ENCODE results near the gene RCL1.

RCL1 gene

GRCh38 chr9:4890242-4890641 is 97.5 kb downstream of the RCL1 start:
- TF ChIP-seq EZH2 (IDR thresholded peaks at IDR 0.05; ENCODE audit: borderline replicate concordance, low read depth, low read length, severe bottlenecking) (no peak), CTCF (IDR thresholded peaks at IDR 0.05; ENCODE audit: borderline replicate concordance, extremely low read depth, low read length, poor library complexity, severe bottlenecking) (no peak)
- no peak for DNase-seq

GRCh38 chr9:4890929-4891328 is 98.2 kb downstream of the RCL1 start:
- no peaks in the 10 kb centered on the region for H3K27me3 ChIP-seq (ENCODE audit: insufficient read depth, low read length, poor library complexity)
- H4K20me1 ChIP-seq (ENCODE audit: insufficient read depth, low read length) = no peaks in the 10 kb centered on the region
- no peak for TF ChIP-seq EZH2 (IDR thresholded peaks at IDR 0.05; ENCODE audit: borderline replicate concordance, low read depth, low read length, severe bottlenecking)
- TF ChIP-seq CTCF (IDR thresholded peaks at IDR 0.05; ENCODE audit: borderline replicate concordance, extremely low read depth, low read length, poor library complexity, severe bottlenecking) = no peak
- no peaks in the 10 kb centered on the region for H3K9me3 ChIP-seq (ENCODE audit: insufficient read depth, low read length, severe bottlenecking)
- no peaks in the 10 kb centered on the region for H3K4me1 ChIP-seq (ENCODE audit: insufficient read depth, low read length)
- no peaks in the 10 kb centered on the region for H3K79me2 ChIP-seq (ENCODE audit: insufficient read depth, low read length)
- no peak overlapping the region for H3K4me2 ChIP-seq (ENCODE audit: insufficient read depth, low read length)
- no peak overlapping the region for H3K9ac ChIP-seq (ENCODE audit: low read depth, low read length)
- ATAC-seq (ENCODE audit: insufficient read depth, low read depth) (no peak), DNase-seq (no peak)
- no peaks in the 10 kb centered on the region for H3K36me3 ChIP-seq (ENCODE audit: insufficient read depth, low read length)
- no peak overlapping the region for H2AFZ ChIP-seq (ENCODE audit: low read depth, low read length)
- H3K27ac ChIP-seq (ENCODE audit: low read length) = no peak overlapping the region
- no peak overlapping the region for H3K4me3 ChIP-seq (ENCODE audit: low read depth in 1 of 2, low read length in 2 of 2)

More at GRCh38 chr9:4890242-4890641, 97.5 kb downstream of the RCL1 start:
- H3K36me3 ChIP-seq (ENCODE audit: insufficient read depth, low read length) = no peaks in the 10 kb centered on the region
- H3K4me2 ChIP-seq (ENCODE audit: insufficient read depth, low read length) = no peak overlapping the region
- no peaks in the 10 kb centered on the region for H4K20me1 ChIP-seq (ENCODE audit: insufficient read depth, low read length)
- H3K9ac ChIP-seq (ENCODE audit: low read depth, low read length) = no peak overlapping the region
- H3K27me3 ChIP-seq (ENCODE audit: insufficient read depth, low read length, poor library complexity) = no peaks in the 10 kb centered on the region
- H3K4me1 ChIP-seq (ENCODE audit: insufficient read depth, low read length) = no peaks in the 10 kb centered on the region
- H2AFZ ChIP-seq (ENCODE audit: low read depth, low read length) = no peak overlapping the region
- H3K9me3 ChIP-seq (ENCODE audit: insufficient read depth, low read length, severe bottlenecking) = no peaks in the 10 kb centered on the region
- no peak overlapping the region for H3K27ac ChIP-seq (ENCODE audit: low read length)
- ATAC-seq (ENCODE audit: insufficient read depth, low read depth) = no peak
- H3K4me3 ChIP-seq (ENCODE audit: low read depth in 1 of 2, low read length in 2 of 2) = no peak overlapping the region
- H3K79me2 ChIP-seq (ENCODE audit: insufficient read depth, low read length) = no peaks in the 10 kb centered on the region

GRCh38 chr9:4891674-4892073 is 98.9 kb downstream of the RCL1 start:
- TF ChIP-seq CTCF (IDR thresholded peaks at IDR 0.05; ENCODE audit: borderline replicate concordance, extremely low read depth, low read length, poor library complexity, severe bottlenecking) (no peak), EZH2 (IDR thresholded peaks at IDR 0.05; ENCODE audit: borderline replicate concordance, low read depth, low read length, severe bottlenecking) (no peak)
- no peak for DNase-seq
- H3K79me2 ChIP-seq (ENCODE audit: insufficient read depth, low read length) = no peaks in the 10 kb centered on the region
- no peak overlapping the region for H3K9ac ChIP-seq (ENCODE audit: low read depth, low read length)
- no peaks in the 10 kb centered on the region for H3K9me3 ChIP-seq (ENCODE audit: insufficient read depth, low read length, severe bottlenecking)
- no peak overlapping the region for H3K4me3 ChIP-seq (ENCODE audit: low read depth in 1 of 2, low read length in 2 of 2)
- H3K4me2 ChIP-seq (ENCODE audit: insufficient read depth, low read length) = no peak overlapping the region
- H3K27me3 ChIP-seq (ENCODE audit: insufficient read depth, low read length, poor library complexity) = no peaks in the 10 kb centered on the region
- no peak overlapping the region for H3K27ac ChIP-seq (ENCODE audit: low read length)
- ATAC-seq (ENCODE audit: insufficient read depth, low read depth) = no peak
- no peaks in the 10 kb centered on the region for H3K36me3 ChIP-seq (ENCODE audit: insufficient read depth, low read length)
- no peaks in the 10 kb centered on the region for H3K4me1 ChIP-seq (ENCODE audit: insufficient read depth, low read length)
- no peak overlapping the region for H2AFZ ChIP-seq (ENCODE audit: low read depth, low read length)
- no peaks in the 10 kb centered on the region for H4K20me1 ChIP-seq (ENCODE audit: insufficient read depth, low read length)

Data from DND-41 (cell line).